Trophoblast cell (in vitro differentiated cells and primary cell): ENCODE measurements around the gene EPHB2.

Experiments used
- DNase-seq, 2 donors: peaks; one replicate each; pipeline ENCODE4 v3.0.0-alpha.2; 2016
- H2AFZ ChIP-seq: 2 replicates; pipeline ENCODE4 v1.6.1; 2013; ENCODE audit warnings: low read length, moderate library complexity, mild to moderate bottlenecking; ENCODE audit not compliant: insufficient read depth, poor library complexity
- H2AK5ac ChIP-seq: 2 replicates; pipeline ENCODE4 v1.6.1; 2013; ENCODE audit warnings: mild to moderate bottlenecking, low read length
- H2BK120ac ChIP-seq: 2 replicates; pipeline ENCODE4 v1.6.1; 2013; ENCODE audit warnings: low read length, mild to moderate bottlenecking, moderate library complexity; ENCODE audit not compliant: insufficient read depth, poor library complexity
- H2BK12ac ChIP-seq: 2 replicates; pipeline ENCODE4 v1.6.1; 2013; ENCODE audit warnings: mild to moderate bottlenecking, low read length, moderate library complexity
- H2BK5ac ChIP-seq: 2 replicates; pipeline ENCODE4 v1.6.1; 2013; ENCODE audit warnings: low read length, low read depth, moderate library complexity, mild to moderate bottlenecking; ENCODE audit not compliant: poor library complexity
- H3K14ac ChIP-seq: 2 replicates; pipeline ENCODE4 v1.6.1; 2013; ENCODE audit warnings: mild to moderate bottlenecking, low read length
- H3K18ac ChIP-seq: 2 replicates; pipeline ENCODE4 v1.6.1; 2013; ENCODE audit warnings: mild to moderate bottlenecking, low read length
- H3K23ac ChIP-seq: 2 replicates; pipeline ENCODE4 v1.6.1; 2013; ENCODE audit warnings: low read length
- H3K27ac ChIP-seq: 2 replicates; pipeline ENCODE4 v1.5.1; 2013; ENCODE audit warnings: low read depth, mild to moderate bottlenecking, inconsistent platforms, low read length, moderate library complexity
- H3K27me3 ChIP-seq: 2 replicates; pipeline ENCODE4 v1.6.1; 2013; ENCODE audit warnings: inconsistent platforms, mild to moderate bottlenecking, low read length, moderate library complexity; ENCODE audit not compliant: insufficient read depth
- H3K36me3 ChIP-seq, 2 experiments: 1 replicate in 1 of 2; 2 replicates in 1 of 2; pipeline ENCODE4 v1.6.1; 2013; ENCODE audit warnings: low read length in 2 of 2, mild to moderate bottlenecking in 2 of 2, moderate library complexity in 1 of 2; ENCODE audit not compliant: insufficient read depth in 2 of 2, control insufficient read depth in 1 of 2
- H3K4ac ChIP-seq: 2 replicates; pipeline ENCODE4 v1.6.1; 2013; ENCODE audit warnings: low read depth, mild to moderate bottlenecking, low read length, moderate library complexity
- H3K4me1 ChIP-seq, 2 experiments: 1 replicate in 1 of 2; 2 replicates in 1 of 2; pipeline ENCODE4 v1.6.1; 2013; ENCODE audit warnings: low read length in 2 of 2, mild to moderate bottlenecking in 2 of 2, moderate library complexity in 1 of 2; ENCODE audit not compliant: insufficient read depth in 2 of 2, control insufficient read depth in 1 of 2
- H3K4me2 ChIP-seq: 2 replicates; pipeline ENCODE4 v1.6.1; 2013; ENCODE audit warnings: inconsistent platforms, mild to moderate bottlenecking, low read length, moderate library complexity
- H3K4me3 ChIP-seq: 2 replicates; pipeline ENCODE4 v1.5.1; 2013; ENCODE audit warnings: mild to moderate bottlenecking, low read depth, low read length, inconsistent platforms
- H3K79me1 ChIP-seq: one replicate; pipeline ENCODE4 v1.6.1; 2013; ENCODE audit warnings: low read length
- H3K79me2 ChIP-seq: 2 replicates; pipeline ENCODE4 v1.6.1; 2013; ENCODE audit warnings: low read length, mild to moderate bottlenecking; ENCODE audit not compliant: control insufficient read depth, insufficient read depth, poor library complexity
- H3K9ac ChIP-seq: 2 replicates; pipeline ENCODE4 v1.6.1; 2013; ENCODE audit warnings: mild to moderate bottlenecking, low read length
- H3K9me3 ChIP-seq: 2 replicates; pipeline ENCODE4 v1.6.1; 2013; ENCODE audit warnings: low read depth, mild to moderate bottlenecking, control low read depth, inconsistent platforms, low read length; ENCODE audit not compliant: insufficient read depth
- H4K12ac ChIP-seq: 2 replicates; pipeline ENCODE4 v1.6.1; 2013; ENCODE audit warnings: low read depth, mild to moderate bottlenecking, low read length, moderate library complexity
- H4K8ac ChIP-seq: 2 replicates; pipeline ENCODE4 v1.6.1; 2013; ENCODE audit warnings: low read depth, mild to moderate bottlenecking, low read length, moderate library complexity
- H4K91ac ChIP-seq: one replicate; pipeline ENCODE4 v1.6.1; 2013; ENCODE audit warnings: low read depth, mild to moderate bottlenecking, low read length, moderate library complexity
- WGBS: extraction: QIAGEN DNeasy Blood & Tissue Kit; methylation state at CpG from one replicate; pipeline ENCODE4 v1.1.7; 2013; ENCODE audit warnings: missing lambda C conversion rate; ENCODE audit not compliant: insufficient read length, insufficient coverage; ENCODE audit errors: extremely low coverage; 5-methylcytosine and 5-hydroxymethylcytosine counted together

Gene EPHB2

GRCh38 chr1:22808676-22809483 is 98.2 kb downstream of the EPHB2 start:
- no peak overlapping the region for H4K8ac ChIP-seq
- H2BK5ac ChIP-seq = no peak overlapping the region
- no peak overlapping the region for H4K91ac ChIP-seq
- H3K4ac ChIP-seq = no peak overlapping the region
- no peak overlapping the region for H3K27ac ChIP-seq
- no peaks in the 10 kb centered on the region for H3K36me3 ChIP-seq
- H3K4me2 ChIP-seq = peak overlapping the region; percentile 23
- peaks cover 1% of the 10 kb centered on the region for H3K9me3 ChIP-seq
- H3K23ac ChIP-seq = no peak overlapping the region
- H4K12ac ChIP-seq = no peak overlapping the region
- no peak overlapping the region for H3K4me3 ChIP-seq
- no peaks in the 10 kb centered on the region for H3K27me3 ChIP-seq
- H3K14ac ChIP-seq = no peak overlapping the region
- H2BK12ac ChIP-seq = peak overlapping the region; percentile 16
- H2AK5ac ChIP-seq = no peak overlapping the region
- H3K79me1 ChIP-seq = peaks cover 3% of the 10 kb centered on the region
- H2AFZ ChIP-seq = no peak overlapping the region
- H2BK120ac ChIP-seq = no peak overlapping the region
- no peak overlapping the region for H3K18ac ChIP-seq
- no peak overlapping the region for H3K9ac ChIP-seq
- DNase-seq = no peak
- peaks cover 11 to 20% of the 10 kb centered on the region in 2 experiments for H3K4me1 ChIP-seq
- no CpG with 5 or more reads among the region's 15 CpGs for WGBS
- H3K79me2 ChIP-seq = no peaks in the 10 kb centered on the region

- H2BK12ac ChIP-seq = peak overlapping the region; percentile 37
- H3K4me2 ChIP-seq = no peak overlapping the region
- H4K91ac ChIP-seq = peak overlapping the region; percentile 27
- H3K9ac ChIP-seq = no peak overlapping the region
- DNase-seq = no peak
- no peak overlapping the region for H4K12ac ChIP-seq
- H3K4me3 ChIP-seq = no peak overlapping the region
- H3K79me2 ChIP-seq = no peaks in the 10 kb centered on the region
- no peak overlapping the region for H4K8ac ChIP-seq
- peaks cover 1% of the 10 kb centered on the region for H3K9me3 ChIP-seq
- H3K27me3 ChIP-seq = no peaks in the 10 kb centered on the region
- H2BK120ac ChIP-seq = no peak overlapping the region
- no peak overlapping the region for H3K4ac ChIP-seq
- H3K27ac ChIP-seq = no peak overlapping the region
- WGBS = no CpG with 5 or more reads among the region's 4 CpGs
- H2BK5ac ChIP-seq = no peak overlapping the region
- H3K14ac ChIP-seq = no peak overlapping the region
- peaks cover 3% of the 10 kb centered on the region for H3K79me1 ChIP-seq
- no peak overlapping the region for H3K23ac ChIP-seq
- H3K18ac ChIP-seq = no peak overlapping the region
- no peak overlapping the region for H2AFZ ChIP-seq
- H3K4me1 ChIP-seq = peaks cover 9 to 18% of the 10 kb centered on the region in 2 experiments
- no peaks in the 10 kb centered on the region for H3K36me3 ChIP-seq
- H2AK5ac ChIP-seq = no peak overlapping the region
Measured at GRCh38 chr1:22809783-22810182, 99.1 kb downstream of the EPHB2 start.

GRCh38 chr1:22810378-22810777 is 99.7 kb downstream of the EPHB2 start:
- no peak overlapping the region for H3K18ac ChIP-seq
- H3K9ac ChIP-seq = no peak overlapping the region
- H2AK5ac ChIP-seq = no peak overlapping the region
- H3K79me1 ChIP-seq = peaks cover 3% of the 10 kb centered on the region
- H3K27me3 ChIP-seq = no peaks in the 10 kb centered on the region
- no peak for DNase-seq
- no peaks in the 10 kb centered on the region for H3K36me3 ChIP-seq
- H2BK120ac ChIP-seq = no peak overlapping the region
- H3K23ac ChIP-seq = no peak overlapping the region
- no CpG with 5 or more reads among the region's 2 CpGs for WGBS
- H4K91ac ChIP-seq = no peak overlapping the region
- H2BK12ac ChIP-seq = peak overlapping the region; percentile 10
- H4K12ac ChIP-seq = no peak overlapping the region
- no peak overlapping the region for H3K4me3 ChIP-seq
- H3K4me2 ChIP-seq = no peak overlapping the region
- no peak overlapping the region for H3K14ac ChIP-seq
- no peak overlapping the region for H4K8ac ChIP-seq
- no peaks in the 10 kb centered on the region for H3K79me2 ChIP-seq
- H3K4ac ChIP-seq = no peak overlapping the region
- no peak overlapping the region for H3K27ac ChIP-seq
- peaks cover 9 to 16% of the 10 kb centered on the region in 2 experiments for H3K4me1 ChIP-seq
- no peak overlapping the region for H2BK5ac ChIP-seq
- no peak overlapping the region for H2AFZ ChIP-seq
- H3K9me3 ChIP-seq = no peaks in the 10 kb centered on the region

GRCh38 chr1:22812092-22812880 is 101.6 kb downstream of the EPHB2 start:
- Histone ChIP-seq H2BK12ac (no peak overlapping the region), H3K4me2 (no peak overlapping the region), H3K9me3 (no peaks in the 10 kb centered on the region), H3K9ac (no peak overlapping the region), H3K36me3 (no peaks in the 10 kb centered on the region), H3K4ac (no peak overlapping the region), H3K4me3 (no peak overlapping the region), H3K14ac (no peak overlapping the region), H2AK5ac (no peak overlapping the region), H3K4me1 (peaks cover 9 to 11% of the 10 kb centered on the region in 2 experiments), H3K23ac (no peak overlapping the region), H4K91ac (no peak overlapping the region), H3K27me3 (no peaks in the 10 kb centered on the region), H2AFZ (no peak overlapping the region), H3K79me2 (no peaks in the 10 kb centered on the region), H3K79me1 (peaks cover 5% of the 10 kb centered on the region), H2BK5ac (no peak overlapping the region), H4K8ac (no peak overlapping the region), H3K27ac (no peak overlapping the region), H4K12ac (no peak overlapping the region), H3K18ac (no peak overlapping the region), H2BK120ac (no peak overlapping the region)
- no peak for DNase-seq
- WGBS = no CpG with 5 or more reads among the region's 18 CpGs
